GM12865 (cell line): ENCODE data around the gene ATXN2.
"Not testable (repeated sequence)": the region's sequence is repeated elsewhere in the genome, so short reads cannot be mapped to it uniquely, and the experiment has no call there.

Source experiments
- DNase-seq: peaks from one replicate; pipeline ENCODE4 v3.0.0; 2010; ENCODE audit warnings: low read depth
- H3K4me3 ChIP-seq: 2 replicates; pipeline ENCODE4 v1.5.1; 2011; ENCODE audit warnings: mild to moderate bottlenecking, low read depth, low read length, control low read depth
- TF ChIP-seq, protein P1 (sequence below): IDR thresholded peaks from 2 replicates; pipeline ENCODE4 v1.5.1; 2011; ENCODE audit warnings: low read length, control low read depth, low read depth, inconsistent platforms; ENCODE audit not compliant: insufficient read depth; ENCODE audit errors: missing control alignments

The ATXN2 gene

DNA sequence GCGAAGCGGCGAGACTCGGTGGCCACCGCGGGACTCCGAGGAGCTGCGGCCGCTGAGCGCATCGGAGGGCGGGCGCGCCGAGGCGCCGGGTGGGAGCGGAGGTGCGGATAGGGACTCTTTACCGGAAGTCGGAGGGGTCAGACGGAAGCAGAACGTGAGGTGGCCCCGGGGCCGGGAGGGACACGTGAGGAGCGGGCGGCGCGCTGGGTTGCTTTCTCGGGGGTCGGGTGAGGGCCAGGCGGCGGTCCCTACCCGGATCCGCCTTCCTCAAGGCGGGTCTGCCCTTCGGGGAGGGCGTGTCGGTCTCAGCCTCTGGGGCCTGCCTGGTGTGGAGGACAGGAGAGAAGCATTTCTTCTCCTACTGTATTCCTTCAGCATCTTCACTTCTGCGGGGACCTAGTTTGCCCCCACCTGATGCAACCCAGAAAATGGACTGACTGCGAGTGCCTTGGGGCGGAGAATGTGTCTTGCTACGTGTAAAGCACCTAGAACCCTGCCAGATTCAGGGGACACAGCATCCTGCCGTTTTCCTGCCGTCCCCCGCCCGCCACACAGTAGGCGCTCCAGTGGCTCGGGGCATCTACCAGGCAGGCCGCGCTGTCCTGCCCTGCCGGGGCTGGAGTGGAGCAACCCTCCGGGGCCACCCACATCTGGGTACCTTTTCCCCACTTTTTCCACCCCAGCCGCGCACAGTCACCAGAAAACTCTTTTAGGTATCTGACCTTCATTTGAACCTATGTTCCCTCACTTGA lies 514 bp upstream of the ATXN2 start:
- DNase-seq: peak; percentile 97
- peak overlapping the region; percentile 83 for H3K4me3 ChIP-seq
- TF ChIP-seq, protein P1, sequence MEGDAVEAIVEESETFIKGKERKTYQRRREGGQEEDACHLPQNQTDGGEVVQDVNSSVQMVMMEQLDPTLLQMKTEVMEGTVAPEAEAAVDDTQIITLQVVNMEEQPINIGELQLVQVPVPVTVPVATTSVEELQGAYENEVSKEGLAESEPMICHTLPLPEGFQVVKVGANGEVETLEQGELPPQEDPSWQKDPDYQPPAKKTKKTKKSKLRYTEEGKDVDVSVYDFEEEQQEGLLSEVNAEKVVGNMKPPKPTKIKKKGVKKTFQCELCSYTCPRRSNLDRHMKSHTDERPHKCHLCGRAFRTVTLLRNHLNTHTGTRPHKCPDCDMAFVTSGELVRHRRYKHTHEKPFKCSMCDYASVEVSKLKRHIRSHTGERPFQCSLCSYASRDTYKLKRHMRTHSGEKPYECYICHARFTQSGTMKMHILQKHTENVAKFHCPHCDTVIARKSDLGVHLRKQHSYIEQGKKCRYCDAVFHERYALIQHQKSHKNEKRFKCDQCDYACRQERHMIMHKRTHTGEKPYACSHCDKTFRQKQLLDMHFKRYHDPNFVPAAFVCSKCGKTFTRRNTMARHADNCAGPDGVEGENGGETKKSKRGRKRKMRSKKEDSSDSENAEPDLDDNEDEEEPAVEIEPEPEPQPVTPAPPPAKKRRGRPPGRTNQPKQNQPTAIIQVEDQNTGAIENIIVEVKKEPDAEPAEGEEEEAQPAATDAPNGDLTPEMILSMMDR: no peak

DNA sequence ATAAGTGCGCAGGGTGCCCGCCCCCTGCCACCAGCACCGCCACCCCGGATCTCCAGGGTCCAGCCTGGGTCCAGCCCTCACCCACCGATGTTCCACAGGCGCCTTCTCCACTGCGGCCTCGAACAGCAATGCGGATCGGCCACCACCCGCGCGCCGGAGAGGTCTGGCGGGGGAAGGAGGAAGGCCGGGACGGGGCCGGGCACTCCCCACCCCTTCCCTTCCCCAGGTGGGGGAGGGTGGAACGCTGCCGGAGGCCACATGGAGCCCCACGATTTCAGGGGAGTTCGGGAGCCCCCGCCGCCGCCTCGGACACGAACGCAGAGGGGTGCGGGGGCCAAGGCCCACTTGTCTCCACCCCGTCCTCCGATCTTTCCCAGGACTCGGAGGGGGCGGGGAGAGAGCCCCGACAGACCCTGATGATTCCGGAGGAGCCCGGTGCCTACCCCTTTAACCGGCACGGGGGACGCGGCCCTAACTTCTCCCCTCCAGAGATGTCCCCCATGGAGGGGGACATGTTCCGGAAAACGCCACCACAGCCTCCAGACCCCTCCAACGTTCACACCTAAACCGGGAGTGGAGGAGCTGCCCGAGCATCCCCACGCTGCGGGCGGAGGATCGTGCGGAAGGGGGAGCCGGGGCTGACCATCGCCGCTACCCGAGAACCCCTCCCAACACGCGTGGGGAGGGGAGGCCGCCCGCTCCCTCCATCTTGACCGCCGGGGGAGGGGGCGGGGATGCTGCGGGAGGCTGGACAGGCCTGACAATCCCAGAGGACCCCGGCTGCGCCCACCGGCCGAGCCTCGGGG lies 1.1 kb downstream of the ATXN2 start:
- TF ChIP-seq, protein P1: no peak
- peak; percentile 44 for DNase-seq
- H3K4me3 ChIP-seq: peak overlapping the region; percentile 95

GRCh38 chr12:111596985-111597830 lies 1.9 kb downstream of the ATXN2 start:
- TF ChIP-seq, protein P1: no peak
- H3K4me3 ChIP-seq: peak overlapping the region; percentile 95
- DNase-seq: peak; percentile 72

GRCh38 chr12:111595341-111595835 lies 3.7 kb downstream of the ATXN2 start:
- DNase-seq, H3K4me3 ChIP-seq: not testable (repeated sequence)

DNA sequence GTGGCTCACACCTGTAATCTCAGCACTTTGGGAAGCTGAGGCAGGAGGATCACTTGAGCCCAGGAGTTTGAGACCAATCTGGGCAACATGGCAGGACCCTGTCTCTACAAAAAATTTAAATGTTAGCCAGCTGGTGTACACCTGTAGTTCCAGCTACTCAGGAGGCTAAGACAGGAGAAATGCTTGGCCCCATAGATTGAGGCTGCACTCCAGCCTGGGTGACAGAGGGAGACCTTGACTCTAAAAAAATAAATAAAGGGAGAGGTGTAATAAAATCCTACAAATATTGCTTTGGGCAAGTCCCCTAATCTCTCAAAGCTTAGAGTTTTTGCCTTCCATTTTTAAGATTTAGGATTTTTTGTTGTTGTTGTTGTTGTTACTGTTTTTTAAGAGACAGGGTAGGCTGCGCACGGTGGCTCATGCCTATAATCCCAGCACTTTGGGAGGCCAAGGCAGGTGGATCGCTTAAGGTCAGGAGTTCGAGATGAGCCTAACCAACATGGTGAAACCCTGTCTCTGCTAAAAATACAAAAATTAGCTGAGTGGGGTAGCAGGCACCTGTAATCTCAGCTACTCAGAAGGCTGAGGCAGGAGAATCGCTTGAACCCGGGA lies 7.6 kb downstream of the ATXN2 start:
- not testable (repeated sequence) for H3K4me3 ChIP-seq, DNase-seq

GRCh38 chr12:111590552-111590951 lies 8.6 kb downstream of the ATXN2 start:
- TF ChIP-seq, protein P1: no peak
- no peak overlapping the region for H3K4me3 ChIP-seq
- no peak for DNase-seq

- no peak overlapping the region for H3K4me3 ChIP-seq
- TF ChIP-seq, protein P1: no peak
- DNase-seq: no peak
These were observed 9.5 kb downstream of the ATXN2 start for GRCh38 chr12:111589601-111590000.
